SK-N-SH (cell line): ENCODE data around the gene SGPL1.

Experiments used
- CTCF ChIP-seq: fragments of 200-600 bp; sonication (generic); IDR thresholded peaks from 2 replicates; pipeline ENCODE4 v1.6.1; 2017; ENCODE audit warnings: antibody characterized with exemption, mild to moderate bottlenecking, moderate library complexity
- MAX ChIP-seq: IDR thresholded peaks from 2 replicates; pipeline ENCODE4 v1.4.0; 2012; ENCODE audit warnings: low read depth
- MXI1 ChIP-seq: IDR thresholded peaks from 2 replicates; pipeline ENCODE4 v1.6.1; 2012; ENCODE audit warnings: mild to moderate bottlenecking, low read depth, low read length, improper control_type of control experiment
- PBX3 ChIP-seq: IDR thresholded peaks from 2 replicates; pipeline ENCODE4; 2012
- POLR2AphosphoS5 ChIP-seq: IDR thresholded peaks from 2 replicates; pipeline ENCODE4 v1.6.1; 2012; ENCODE audit warnings: low read depth, low read length
- RAD21 ChIP-seq: IDR thresholded peaks from 2 replicates; pipeline ENCODE4 v1.6.1; 2012; ENCODE audit warnings: mild to moderate bottlenecking, low read length
- RFX5 ChIP-seq: IDR thresholded peaks from 2 replicates; pipeline ENCODE4 v1.6.1; 2012; ENCODE audit warnings: mild to moderate bottlenecking, improper control_type of control experiment, low read length
- SMC3 ChIP-seq: IDR thresholded peaks from 2 replicates; pipeline ENCODE4 v1.6.1; 2012; ENCODE audit warnings: low read depth, low read length, improper control_type of control experiment
- TAF1 ChIP-seq: IDR thresholded peaks from 2 replicates; pipeline ENCODE4 v1.6.1; 2012; ENCODE audit warnings: low read depth, mild to moderate bottlenecking, low read length, moderate library complexity, borderline replicate concordance
- YY1 ChIP-seq: IDR thresholded peaks from 2 replicates; pipeline ENCODE4 v1.4.0; 2012; ENCODE audit warnings: low read depth, mild to moderate bottlenecking
- ZBTB33 ChIP-seq: IDR thresholded peaks from 2 replicates; pipeline ENCODE4 v1.4.0; 2012; ENCODE audit warnings: low read depth, borderline replicate concordance

- TF ChIP-seq CTCF = no peak
- TF ChIP-seq RAD21 = no peak
- no peak for TF ChIP-seq POLR2AphosphoS5
- no peak for TF ChIP-seq RFX5
- no peak for TF ChIP-seq MXI1
- no peak for TF ChIP-seq TAF1
- no peak for TF ChIP-seq ZBTB33
- no peak for TF ChIP-seq SMC3
- TF ChIP-seq MAX = no peak
- TF ChIP-seq PBX3 = no peak
- no peak for TF ChIP-seq YY1
Observed at GRCh38 chr10:70928140-70928539, 112.4 kb downstream of the SGPL1 start.
